Astrocyte (in vitro differentiated cells and primary cell): Measurements from ENCODE around the gene WTAP. TPM values are rescaled to one million over a fixed set of nuclear protein-coding genes. Genes with fewer than 3 reads are reported as not detected.

Experiments
- DNase-seq: peaks from one replicate; pipeline ENCODE4 v3.0.0-alpha.2; 2010; ENCODE audit warnings: low read depth
- FAIRE-seq: peaks from 2 replicates; lab custom pipeline; 2011; peaks lifted over from hg19 to GRCh38; lab: Jason Lieb, UNC
- H2AFZ ChIP-seq: 2 replicates; pipeline ENCODE4 v1.6.0; 2012; ENCODE audit warnings: low read depth, low read length, inconsistent platforms
- H3K27ac ChIP-seq: 2 replicates; pipeline ENCODE4 v1.5.1; 2011; ENCODE audit warnings: low read depth, low read length, inconsistent platforms
- H3K27me3 ChIP-seq: 2 replicates; pipeline ENCODE4 v1.6.0; 2011; ENCODE audit warnings: low read length, inconsistent platforms; ENCODE audit not compliant: insufficient read depth
- H3K36me3 ChIP-seq: 2 replicates; pipeline ENCODE4 v1.5.1; 2011; ENCODE audit warnings: low read length, inconsistent platforms; ENCODE audit not compliant: insufficient read depth
- H3K4me1 ChIP-seq: 2 replicates; pipeline ENCODE4 v1.5.1; 2011; ENCODE audit warnings: low read length, inconsistent platforms; ENCODE audit not compliant: insufficient read depth
- H3K4me2 ChIP-seq: 2 replicates; pipeline ENCODE4 v1.6.0; 2012; ENCODE audit warnings: low read length, inconsistent platforms
- H3K4me3 ChIP-seq: 2 replicates; pipeline ENCODE4 v1.5.1; 2011; ENCODE audit warnings: low read depth, mild to moderate bottlenecking, low read length, inconsistent platforms; ENCODE audit not compliant: insufficient read depth
- H3K79me2 ChIP-seq: 2 replicates; pipeline ENCODE4 v1.6.0; 2012; ENCODE audit warnings: mild to moderate bottlenecking, low read length, inconsistent platforms; ENCODE audit not compliant: insufficient read depth
- H3K9ac ChIP-seq: 2 replicates; pipeline ENCODE4 v1.6.0; 2012; ENCODE audit warnings: mild to moderate bottlenecking, low read length, inconsistent platforms
- H3K9me3 ChIP-seq: 2 replicates; pipeline ENCODE4 v1.5.1; 2012; ENCODE audit warnings: low read depth, mild to moderate bottlenecking, low read length, inconsistent platforms; ENCODE audit not compliant: insufficient read depth
- H4K20me1 ChIP-seq: 2 replicates; pipeline ENCODE4 v1.6.0; 2012; ENCODE audit warnings: low read length, inconsistent platforms; ENCODE audit not compliant: insufficient read depth
- H3K27ac Mint-ChIP-seq: one replicate; pipeline ENCODE4 v1.8.0; 2021; ENCODE audit warnings: mild to moderate bottlenecking, mixed read lengths; ENCODE audit not compliant: unreplicated experiment
- H3K27me3 Mint-ChIP-seq: one replicate; pipeline ENCODE4 v1.8.0; 2021; ENCODE audit warnings: low read depth, mixed read lengths; ENCODE audit not compliant: unreplicated experiment
- H3K36me3 Mint-ChIP-seq: one replicate; pipeline ENCODE4 v1.8.0; 2021; ENCODE audit warnings: low read depth, mixed read lengths; ENCODE audit not compliant: unreplicated experiment
- H3K4me1 Mint-ChIP-seq: one replicate; pipeline ENCODE4 v1.8.0; 2021; ENCODE audit warnings: low read depth, mixed read lengths; ENCODE audit not compliant: unreplicated experiment
- H3K4me3 Mint-ChIP-seq: one replicate; pipeline ENCODE4 v1.8.0; 2021; ENCODE audit warnings: mild to moderate bottlenecking, moderate library complexity, mixed read lengths; ENCODE audit not compliant: unreplicated experiment
- H3K9me3 Mint-ChIP-seq: one replicate; pipeline ENCODE4 v1.8.0; 2021; ENCODE audit warnings: mild to moderate bottlenecking, mixed read lengths; ENCODE audit not compliant: unreplicated experiment
- EZH2 ChIP-seq: IDR thresholded peaks from 2 replicates; pipeline ENCODE4 v1.6.1; 2012; ENCODE audit warnings: mild to moderate bottlenecking, low read length, inconsistent platforms; ENCODE audit not compliant: insufficient read depth
- total RNA-seq: library from RNA; stranded (reverse); gene quantifications from 2 replicates; pipeline ENCODE4 v1.2.1, GENCODE V29; 2021
- TF ChIP-seq, protein P1 (sequence below): IDR thresholded peaks from 2 replicates; pipeline ENCODE4 v1.5.1; 2011; ENCODE audit warnings: low read depth, mild to moderate bottlenecking, inconsistent platforms, low read length, moderate library complexity; ENCODE audit not compliant: insufficient read depth

Gene WTAP
- total RNA-seq, 1 donor from 2014 or later = 93.8 TPM

DNA sequence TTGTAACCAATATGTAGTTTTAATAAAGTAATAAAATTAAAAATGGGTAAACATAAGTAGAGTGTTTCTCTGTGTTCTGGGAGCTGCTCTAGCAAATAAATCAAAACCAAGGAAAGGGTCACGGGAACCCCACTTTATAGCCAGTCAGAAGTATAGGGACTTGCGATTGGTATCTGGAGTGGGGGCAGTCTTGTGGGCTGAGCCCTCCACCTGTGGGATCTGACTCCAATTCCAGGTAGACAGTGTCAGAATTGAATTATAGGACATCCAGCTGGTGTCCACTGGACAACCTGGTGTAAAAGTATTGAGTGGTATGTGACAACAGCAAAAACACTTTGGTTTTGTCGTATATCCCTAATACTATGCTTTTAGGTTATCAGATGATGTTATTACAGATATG is 48.7 kb upstream of the WTAP start:
- no peaks in the 10 kb centered on the region for H3K9me3 ChIP-seq
- H2AFZ ChIP-seq = no peak overlapping the region
- Mint-ChIP-seq H3K9me3 (peaks cover 6% of the 10 kb centered on the region), H3K4me1 (peaks cover 8% of the 10 kb centered on the region), H3K36me3 (peaks cover 5% of the 10 kb centered on the region), H3K27ac (no peak overlapping the region), H3K4me3 (no peak overlapping the region), H3K27me3 (no peaks in the 10 kb centered on the region)
- H3K4me1 ChIP-seq = no peaks in the 10 kb centered on the region
- FAIRE-seq (no peak), DNase-seq (no peak)
- no peaks in the 10 kb centered on the region for H3K79me2 ChIP-seq
- no peak for TF ChIP-seq EZH2
- TF ChIP-seq, protein P1, sequence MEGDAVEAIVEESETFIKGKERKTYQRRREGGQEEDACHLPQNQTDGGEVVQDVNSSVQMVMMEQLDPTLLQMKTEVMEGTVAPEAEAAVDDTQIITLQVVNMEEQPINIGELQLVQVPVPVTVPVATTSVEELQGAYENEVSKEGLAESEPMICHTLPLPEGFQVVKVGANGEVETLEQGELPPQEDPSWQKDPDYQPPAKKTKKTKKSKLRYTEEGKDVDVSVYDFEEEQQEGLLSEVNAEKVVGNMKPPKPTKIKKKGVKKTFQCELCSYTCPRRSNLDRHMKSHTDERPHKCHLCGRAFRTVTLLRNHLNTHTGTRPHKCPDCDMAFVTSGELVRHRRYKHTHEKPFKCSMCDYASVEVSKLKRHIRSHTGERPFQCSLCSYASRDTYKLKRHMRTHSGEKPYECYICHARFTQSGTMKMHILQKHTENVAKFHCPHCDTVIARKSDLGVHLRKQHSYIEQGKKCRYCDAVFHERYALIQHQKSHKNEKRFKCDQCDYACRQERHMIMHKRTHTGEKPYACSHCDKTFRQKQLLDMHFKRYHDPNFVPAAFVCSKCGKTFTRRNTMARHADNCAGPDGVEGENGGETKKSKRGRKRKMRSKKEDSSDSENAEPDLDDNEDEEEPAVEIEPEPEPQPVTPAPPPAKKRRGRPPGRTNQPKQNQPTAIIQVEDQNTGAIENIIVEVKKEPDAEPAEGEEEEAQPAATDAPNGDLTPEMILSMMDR = no peak
- no peak overlapping the region for H3K27ac ChIP-seq
- no peak overlapping the region for H3K4me2 ChIP-seq
- peaks cover under 1% of the 10 kb centered on the region for H3K36me3 ChIP-seq
- no peaks in the 10 kb centered on the region for H4K20me1 ChIP-seq
- no peak overlapping the region for H3K4me3 ChIP-seq
- no peaks in the 10 kb centered on the region for H3K27me3 ChIP-seq
- no peak overlapping the region for H3K9ac ChIP-seq

DNA sequence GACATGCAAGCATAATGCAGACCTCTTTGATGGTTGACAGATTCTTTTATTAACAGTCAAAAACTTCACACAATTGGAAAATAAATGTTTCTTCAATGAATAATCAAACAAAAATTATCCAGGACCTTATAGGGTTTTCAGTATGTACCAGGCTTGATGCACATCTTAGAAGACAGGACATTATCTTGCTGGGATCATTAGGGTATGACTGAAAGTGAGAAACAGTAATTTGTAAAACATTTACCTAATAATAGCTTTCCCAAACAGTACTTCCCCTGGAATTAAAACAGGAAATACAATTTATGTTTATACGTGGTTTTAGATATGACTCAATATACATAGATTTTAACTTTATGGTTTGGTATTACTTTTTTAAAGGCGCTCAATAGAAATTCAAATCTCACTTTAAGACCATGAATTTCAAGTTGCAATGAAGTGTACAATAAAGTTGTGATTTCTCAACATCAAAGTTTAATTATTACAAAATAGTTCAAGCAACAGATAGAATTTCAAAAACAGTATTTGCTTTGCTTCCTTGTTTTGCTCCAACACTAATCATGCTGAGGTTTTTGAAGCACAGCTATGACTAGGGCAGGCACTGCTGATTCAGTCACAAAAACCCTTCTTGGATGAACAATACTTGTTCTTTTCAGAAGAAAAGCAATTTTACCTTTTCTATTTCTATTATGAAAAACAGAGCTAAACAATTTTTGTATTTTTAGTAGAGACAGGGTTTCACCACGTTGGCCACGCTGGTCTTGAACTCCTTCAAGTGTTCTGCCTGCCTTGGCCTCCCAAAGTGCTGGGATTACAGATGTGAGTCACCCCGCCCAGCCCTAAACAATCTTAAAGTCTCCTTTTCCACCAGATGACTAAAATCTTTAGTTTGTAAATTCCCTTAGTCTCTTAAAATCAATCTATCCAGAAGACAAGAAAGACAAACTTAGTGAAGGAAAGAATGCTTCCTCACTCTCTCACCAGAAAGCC is 47.9 kb upstream of the WTAP start:
- no peak overlapping the region for H3K4me2 ChIP-seq
- H3K27ac ChIP-seq = no peak overlapping the region
- FAIRE-seq (peak; percentile 17), DNase-seq (no peak)
- no peaks in the 10 kb centered on the region for H4K20me1 ChIP-seq
- H3K4me1 ChIP-seq = no peaks in the 10 kb centered on the region
- Mint-ChIP-seq H3K36me3 (peaks cover 5% of the 10 kb centered on the region), H3K9me3 (peaks cover 6% of the 10 kb centered on the region), H3K4me3 (no peak overlapping the region), H3K27ac (peak overlapping the region; percentile 54), H3K4me1 (peaks cover 8% of the 10 kb centered on the region), H3K27me3 (no peaks in the 10 kb centered on the region)
- no peak overlapping the region for H2AFZ ChIP-seq
- H3K36me3 ChIP-seq = peaks cover 2% of the 10 kb centered on the region
- H3K79me2 ChIP-seq = no peaks in the 10 kb centered on the region
- no peaks in the 10 kb centered on the region for H3K27me3 ChIP-seq
- H3K9ac ChIP-seq = no peak overlapping the region
- H3K9me3 ChIP-seq = no peaks in the 10 kb centered on the region
- no peak for TF ChIP-seq EZH2
- TF ChIP-seq, protein P1 = no peak
- H3K4me3 ChIP-seq = no peak overlapping the region

DNA sequence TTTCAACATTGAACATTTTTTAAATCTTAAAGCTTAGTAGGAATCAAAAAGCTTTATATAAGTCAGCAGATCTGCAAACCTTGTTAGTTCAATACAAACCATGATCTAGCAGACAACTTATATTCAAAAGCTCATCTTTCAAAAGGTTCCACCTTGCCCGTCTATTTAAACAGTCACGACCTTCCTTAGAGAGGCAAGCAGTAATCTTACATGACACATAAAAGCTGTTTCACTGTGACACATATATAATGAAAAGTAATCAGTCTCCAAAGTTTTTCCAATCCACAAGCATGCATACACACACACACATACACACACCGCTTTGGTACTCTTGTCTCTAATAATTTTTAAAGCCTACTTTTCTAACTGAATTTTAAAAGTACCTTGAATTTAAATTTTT is 47.2 kb upstream of the WTAP start:
- no peak for DNase-seq
- Histone ChIP-seq H3K9ac (no peak overlapping the region), H3K36me3 (peaks cover 2% of the 10 kb centered on the region), H3K27me3 (no peaks in the 10 kb centered on the region), H3K4me2 (no peak overlapping the region), H2AFZ (no peak overlapping the region), H3K9me3 (no peaks in the 10 kb centered on the region), H4K20me1 (no peaks in the 10 kb centered on the region), H3K27ac (no peak overlapping the region), H3K79me2 (no peaks in the 10 kb centered on the region), H3K4me3 (no peak overlapping the region), H3K4me1 (no peaks in the 10 kb centered on the region)
- peaks cover 8% of the 10 kb centered on the region for H3K4me1 Mint-ChIP-seq
- no peak for FAIRE-seq
- no peak overlapping the region for H3K4me3 Mint-ChIP-seq
- H3K27me3 Mint-ChIP-seq = no peaks in the 10 kb centered on the region
- peaks cover 5% of the 10 kb centered on the region for H3K36me3 Mint-ChIP-seq
- peaks cover 3% of the 10 kb centered on the region for H3K9me3 Mint-ChIP-seq
- H3K27ac Mint-ChIP-seq = peak overlapping the region; percentile 54
- TF ChIP-seq EZH2 = no peak
- TF ChIP-seq, protein P1 = no peak
